Small intestine (tissue), 7 donors: ENCODE measurements around the gene CCDC102A. TPM values are rescaled to one million over a fixed set of nuclear protein-coding genes. Genes with fewer than 3 reads are reported as not detected.

Experiments
- DNase-seq, 2 donors: peaks; one replicate each; pipeline versions ENCODE4 v3.0.0 to v3.0.0-alpha.2; 2013
- FAIRE-seq: peaks from 2 replicates; lab custom pipeline; 2012; peaks lifted over from hg19 to GRCh38; lab: Jason Lieb, UNC
- H3K27ac ChIP-seq, 3 donors: one replicate each; pipeline ENCODE4 v1.5.1; 2013; ENCODE audit warnings: low read length in 2 of 3, mild to moderate bottlenecking in 2 of 3, control low read depth in 1 of 3, inconsistent platforms in 1 of 3, low read depth in 1 of 3, moderate library complexity in 1 of 3
- H3K27me3 ChIP-seq, 3 donors: one replicate each; pipeline ENCODE4 v1.6.1; 2013; ENCODE audit warnings: low read length in 3 of 3, inconsistent platforms in 1 of 3; ENCODE audit not compliant: control insufficient read depth in 3 of 3, insufficient read depth in 3 of 3
- H3K36me3 ChIP-seq, 3 donors: one replicate each; pipeline ENCODE4 v1.6.1; 2013; ENCODE audit warnings: low read length in 3 of 3, inconsistent platforms in 1 of 3, low read depth in 1 of 3, mild to moderate bottlenecking in 1 of 3, moderate library complexity in 1 of 3; ENCODE audit not compliant: control insufficient read depth in 3 of 3, insufficient read depth in 2 of 3
- H3K4me1 ChIP-seq, 3 donors: one replicate each; pipeline ENCODE4 v1.6.1; 2013; ENCODE audit warnings: low read length in 2 of 3, inconsistent platforms in 1 of 3, low read depth in 1 of 3, mild to moderate bottlenecking in 1 of 3, moderate library complexity in 1 of 3; ENCODE audit not compliant: control insufficient read depth in 3 of 3, insufficient read depth in 2 of 3
- H3K4me3 ChIP-seq, 3 donors: one replicate each; pipeline ENCODE4 v1.5.1; 2013; ENCODE audit warnings: low read length in 3 of 3, control low read depth in 1 of 3, inconsistent platforms in 1 of 3, low read depth in 1 of 3, mild to moderate bottlenecking in 1 of 3, moderate library complexity in 1 of 3
- H3K9me3 ChIP-seq, 2 donors: one replicate each; pipeline ENCODE4 v1.6.1; 2013; ENCODE audit warnings: low read depth in 1 of 2, low read length in 1 of 2; ENCODE audit not compliant: control insufficient read depth in 2 of 2, insufficient read depth in 1 of 2
- WGBS, 3 donors: extraction: QIAGEN DNeasy Blood & Tissue Kit; methylation state at CpG; one replicate each; pipeline ENCODE4 v1.1.7; 2013; 5-methylcytosine and 5-hydroxymethylcytosine counted together
- polyA plus RNA-seq, 4 donors: library from polyadenylated mRNA; stranded (reverse) in 3 of 4; unstranded in 1 of 4; fragments of 200-250 nt in 3 of 4; fragments of 120-200 nt in 1 of 4; gene quantifications; one replicate each; pipeline versions ENCODE4 v1.2.1 to v1.2.3, GENCODE V29; 2013
- donor health status: healthy with polysubstance abuse.
- donor health status: control.
- donor health status: control.
- donor health status: Bipolar disorder and iron deficiency.
- donor health status: healthy.

Gene CCDC102A
- polyA plus RNA-seq, 4 donors: 1.1 to 4.5 (median 2.2) TPM

DNA sequence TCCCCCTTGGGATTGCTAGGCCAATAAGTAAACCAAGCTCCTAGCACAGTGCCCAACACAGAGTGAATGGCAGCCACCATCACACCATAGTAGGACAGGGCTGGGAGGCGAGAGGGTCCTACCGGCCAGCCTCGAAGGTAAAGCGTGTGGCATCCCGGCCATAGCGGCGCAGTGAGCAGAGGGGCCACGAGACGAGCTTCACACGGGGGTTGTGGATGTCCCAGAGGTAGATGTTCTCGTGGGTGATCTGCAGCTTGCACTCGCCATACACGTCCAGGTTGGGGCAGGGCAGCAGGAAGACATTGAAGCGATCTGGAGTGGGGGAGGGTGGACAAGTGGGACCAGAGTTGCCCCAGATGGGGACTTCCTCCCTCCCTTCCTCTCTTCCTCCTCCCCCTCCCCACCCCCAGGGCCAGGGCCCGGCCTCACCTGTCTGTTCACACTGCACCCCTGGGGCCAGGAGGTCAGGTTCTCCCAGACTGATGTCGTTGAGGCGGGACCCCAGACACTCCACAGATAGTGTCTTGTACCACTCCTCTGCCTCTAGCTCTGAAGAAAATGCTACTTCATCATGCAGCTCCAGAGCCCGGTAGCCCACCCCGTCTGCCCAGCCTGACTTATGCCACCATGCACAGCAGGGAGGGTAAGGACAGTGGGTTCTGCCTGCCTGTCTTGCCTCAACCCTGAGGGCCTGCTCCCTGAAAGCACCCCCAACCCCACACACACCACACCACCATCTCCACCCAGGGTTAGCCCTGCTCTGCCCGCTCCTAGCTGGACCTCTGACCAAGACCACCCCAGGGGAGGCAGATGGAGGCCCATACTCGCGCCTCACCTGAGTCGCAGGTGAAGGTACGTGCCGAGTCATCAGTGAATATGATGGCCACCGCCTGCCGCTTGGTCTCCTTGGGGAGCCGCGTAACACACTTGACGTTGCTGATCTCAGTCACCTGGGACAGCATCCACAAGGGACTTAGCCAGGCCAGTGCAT lies 61.4 kb downstream of the CCDC102A start:
- Histone ChIP-seq H3K4me1 (peaks cover 7 to 75% (median 10%) of the 10 kb centered on the region in 3 donors), H3K27ac (no peak overlapping the region), H3K27me3 (no peaks in the 10 kb centered on the region), H3K36me3 (peaks cover 3 to 89% (median 7%) of the 10 kb centered on the region in 3 donors), H3K9me3 (no peaks in the 10 kb centered on the region), H3K4me3 (no peak overlapping the region)
- DNase-seq (no peak), FAIRE-seq (no peak)
- WGBS, 3 donors: 83 to 88% (median 86%) methylated on average over 30 of the region's 30 CpGs

DNA sequence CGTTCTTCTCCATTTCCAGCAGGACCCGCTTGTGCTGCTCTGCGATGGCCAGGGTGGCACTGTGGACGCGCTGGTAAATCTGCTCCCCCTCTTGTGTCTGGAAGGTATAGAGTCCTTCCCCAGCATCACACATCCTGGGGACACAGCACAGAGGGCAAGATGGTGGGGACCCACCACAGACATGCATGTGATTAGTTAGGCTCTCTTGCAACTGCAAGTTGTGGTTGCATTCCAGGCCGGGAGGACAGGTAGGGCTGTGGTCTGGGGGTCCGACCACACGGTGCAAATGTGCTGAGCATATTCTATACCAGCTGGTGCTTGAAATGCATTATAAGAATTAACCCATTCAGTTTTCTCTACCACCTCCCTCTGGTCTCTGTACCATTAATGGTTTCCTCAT lies 62.5 kb downstream of the CCDC102A start:
- peaks cover 3 to 94% (median 14%) of the 10 kb centered on the region in 3 donors for H3K36me3 ChIP-seq
- no peak for FAIRE-seq
- WGBS, 3 donors: 83 to 90% (median 85%) methylated on average over 8 of the region's 8 CpGs

DNA sequence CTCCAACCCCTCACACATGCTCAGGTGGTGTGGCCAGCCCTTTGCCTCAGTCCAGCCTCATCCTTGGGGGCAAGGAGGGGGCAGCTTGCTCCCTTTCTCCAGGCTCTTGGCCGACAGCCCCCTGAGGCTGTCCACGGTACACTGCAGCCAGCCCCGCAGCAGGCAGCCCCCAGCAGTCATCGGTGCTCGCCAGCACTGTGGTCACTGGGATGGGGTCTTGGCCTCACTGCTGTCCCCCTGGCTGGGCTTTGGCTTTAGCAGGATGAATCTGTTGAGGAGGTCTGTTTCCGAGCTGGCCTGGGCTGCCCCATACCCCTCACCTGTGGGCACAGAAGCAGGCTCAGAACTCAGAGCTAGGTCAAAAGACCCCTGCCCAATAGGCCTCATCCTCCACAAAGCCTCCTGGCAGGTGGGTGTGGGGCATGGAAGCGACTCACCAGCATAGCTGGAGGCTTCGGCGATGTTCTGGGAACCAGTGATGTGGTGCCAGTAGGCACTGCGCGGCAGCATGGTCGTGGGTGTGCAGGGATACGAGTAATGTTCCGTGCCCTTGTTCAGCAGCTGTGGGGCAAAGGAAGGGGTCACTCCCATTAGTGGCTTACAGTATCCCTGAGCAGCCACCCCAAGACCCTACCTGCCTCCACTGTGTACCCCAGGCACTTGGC lies 63.1 kb downstream of the CCDC102A start:
- FAIRE-seq (no peak), DNase-seq (no peak)
- Histone ChIP-seq H3K27me3 (no peaks in the 10 kb centered on the region), H3K36me3 (peaks cover 5 to 92% (median 14%) of the 10 kb centered on the region in 3 donors), H3K27ac (peak overlapping the region in 1 of 3 donors; percentile 76), H3K4me1 (peaks cover 7 to 70% (median 10%) of the 10 kb centered on the region in 3 donors), H3K9me3 (no peaks in the 10 kb centered on the region), H3K4me3 (no peak overlapping the region)
- 89 to 93% (median 91%) methylated on average over 14 of the region's 14 CpGs for WGBS, 3 donors

More for the DNA sequence above, 62.5 kb downstream of the CCDC102A start:
- H3K9me3 ChIP-seq: no peaks in the 10 kb centered on the region
- DNase-seq: no peak
- no peak overlapping the region for H3K27ac ChIP-seq
- H3K4me3 ChIP-seq: no peak overlapping the region
- H3K4me1 ChIP-seq: peaks cover 7 to 76% (median 10%) of the 10 kb centered on the region in 3 donors
- H3K27me3 ChIP-seq: no peaks in the 10 kb centered on the region

DNA sequence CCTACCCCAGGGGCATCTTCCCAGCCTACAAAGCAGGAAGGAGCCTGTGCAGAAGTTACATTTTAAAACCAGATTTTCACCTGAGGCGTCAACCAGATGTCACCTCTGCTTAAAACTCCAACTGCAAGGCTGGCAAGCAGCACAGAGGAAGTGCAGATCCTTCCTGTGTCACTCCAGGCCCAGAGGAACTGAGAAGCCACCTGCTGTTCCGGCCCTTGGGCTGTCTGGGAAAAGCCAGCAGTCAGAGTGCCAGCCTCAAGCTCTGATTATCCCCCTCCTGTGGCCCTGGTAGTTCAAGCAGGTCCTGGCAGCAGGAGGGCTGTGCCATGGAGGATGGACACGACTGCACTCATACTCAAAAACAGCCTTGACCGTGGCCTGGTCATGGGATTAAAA lies 63.7 kb downstream of the CCDC102A start:
- 48 to 59% (median 58%) methylated on average over 4 of the region's 4 CpGs for WGBS, 3 donors
- no peak for FAIRE-seq

DNA sequence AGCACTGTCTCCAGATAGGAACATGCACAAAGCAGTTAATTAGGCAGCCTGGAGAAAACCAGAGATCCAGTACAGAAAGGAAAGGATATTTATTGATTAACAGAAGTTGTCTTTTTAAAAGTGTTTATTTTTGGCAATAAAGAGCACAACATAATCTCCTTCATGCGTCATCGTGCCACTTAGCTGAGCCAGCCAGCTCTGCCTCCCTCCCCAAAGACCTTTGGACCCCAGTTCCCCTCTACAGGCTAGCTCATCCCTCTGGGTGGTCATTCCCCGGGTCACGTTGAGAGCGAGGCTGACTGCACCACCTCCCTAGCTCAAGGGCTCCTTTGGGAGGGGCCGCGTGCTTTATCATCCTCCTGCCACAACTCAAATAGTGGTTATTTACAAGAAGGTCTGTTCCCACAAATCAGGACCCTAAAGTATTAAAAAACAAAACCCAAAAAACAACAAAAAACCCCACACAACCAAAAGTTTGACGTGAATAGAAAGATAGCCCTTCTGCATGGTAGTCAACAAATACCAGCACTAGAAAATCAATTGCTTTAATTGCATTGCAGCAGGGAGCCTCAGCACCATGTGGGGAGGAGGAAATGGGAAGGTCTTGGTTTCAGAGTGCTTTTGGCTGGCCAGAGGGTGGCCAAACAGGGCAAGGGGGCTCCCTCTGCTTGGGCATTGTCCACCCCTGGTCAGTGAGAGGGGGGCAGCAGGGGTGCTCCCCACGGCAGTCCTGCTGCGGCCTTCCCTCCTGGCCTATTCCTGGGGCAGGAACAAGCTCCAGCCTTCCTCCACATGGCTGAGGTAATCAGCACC lies 64.3 kb downstream of the CCDC102A start:
- no peaks in the 10 kb centered on the region for H3K9me3 ChIP-seq
- peaks cover 5 to 85% (median 14%) of the 10 kb centered on the region in 3 donors for H3K36me3 ChIP-seq
- DNase-seq (peak; percentile 89 to 93), FAIRE-seq (no peak)
- H3K4me1 ChIP-seq: peaks cover 7 to 58% (median 10%) of the 10 kb centered on the region in 3 donors
- peak overlapping the region; percentile 61 to 92 (median 82) for H3K27ac ChIP-seq
- 29 to 50% (median 46%) methylated on average over 10 of the region's 10 CpGs for WGBS, 3 donors
- H3K4me3 ChIP-seq: no peak overlapping the region
- H3K27me3 ChIP-seq: no peaks in the 10 kb centered on the region

More for the DNA sequence above, 63.7 kb downstream of the CCDC102A start:
- peak overlapping the region; percentile 61 to 82 (median 76) for H3K27ac ChIP-seq
- H3K4me1 ChIP-seq: peaks cover 7 to 64% (median 10%) of the 10 kb centered on the region in 3 donors
- H3K27me3 ChIP-seq: no peaks in the 10 kb centered on the region
- peaks cover 5 to 91% (median 14%) of the 10 kb centered on the region in 3 donors for H3K36me3 ChIP-seq
- H3K9me3 ChIP-seq: no peaks in the 10 kb centered on the region
- no peak for DNase-seq
- no peak overlapping the region for H3K4me3 ChIP-seq

DNA sequence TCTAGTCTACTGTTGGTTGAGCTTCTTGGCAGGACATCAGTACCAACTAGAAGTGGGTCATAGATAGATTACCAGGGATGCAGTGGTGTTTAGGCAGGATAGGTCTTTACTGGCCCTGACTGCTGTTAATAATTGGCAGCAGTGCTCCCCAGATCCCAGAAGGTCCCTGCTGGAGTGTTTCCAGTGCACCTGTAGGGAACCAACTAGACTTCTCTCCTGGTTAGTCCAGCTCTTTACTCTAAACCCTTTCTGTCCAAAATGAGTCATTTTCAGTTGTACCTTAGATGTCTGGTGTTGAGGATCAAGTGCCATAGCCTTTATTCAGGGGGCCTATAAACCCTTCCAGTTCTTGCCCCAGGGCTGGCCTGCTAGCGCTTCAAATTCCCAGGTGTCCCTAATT lies 65.2 kb downstream of the CCDC102A start:
- Histone ChIP-seq H3K4me1 (peaks cover 7 to 50% (median 10%) of the 10 kb centered on the region in 3 donors), H3K9me3 (no peaks in the 10 kb centered on the region)
- no peak for DNase-seq

DNA sequence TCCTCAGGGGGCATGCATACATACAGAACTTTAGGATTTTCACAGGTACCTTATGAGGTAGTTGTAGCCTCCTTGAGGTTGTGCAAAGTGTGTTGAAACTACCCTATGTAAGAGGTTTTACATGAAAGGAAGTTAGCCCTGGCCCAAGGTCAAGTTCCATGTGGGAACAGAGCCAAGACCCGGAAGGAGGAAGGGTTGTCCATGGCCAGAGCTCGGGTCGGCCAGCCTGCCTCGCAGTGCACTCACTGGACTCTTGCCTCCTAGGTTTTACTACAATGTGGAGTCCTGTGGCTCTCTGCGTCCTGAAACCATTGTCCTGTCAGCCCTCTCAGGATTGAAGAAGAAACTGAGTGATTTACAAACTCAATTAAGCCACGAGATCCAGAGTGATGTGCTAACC lies 65.7 kb downstream of the CCDC102A start:
- Histone ChIP-seq H3K9me3 (no peaks in the 10 kb centered on the region), H3K27ac (peak overlapping the region; percentile 70 to 92 (median 75)), H3K36me3 (peaks cover 5 to 85% (median 18%) of the 10 kb centered on the region in 3 donors), H3K4me3 (no peak overlapping the region), H3K4me1 (peaks cover 7 to 45% (median 10%) of the 10 kb centered on the region in 3 donors), H3K27me3 (no peaks in the 10 kb centered on the region)
- WGBS, 3 donors: 20 to 27% (median 23%) methylated on average over 6 of the region's 6 CpGs
- FAIRE-seq (no peak), DNase-seq (peak; percentile 84 to 85)

More for the DNA sequence above, 65.2 kb downstream of the CCDC102A start:
- WGBS, 3 donors: 79 to 89% (median 82%) methylated on average over 1 of the region's 1 CpG
- H3K27me3 ChIP-seq: no peaks in the 10 kb centered on the region
- H3K36me3 ChIP-seq: peaks cover 5 to 85% (median 16%) of the 10 kb centered on the region in 3 donors
- peak overlapping the region; percentile 70 to 92 (median 75) for H3K27ac ChIP-seq
- no peak overlapping the region for H3K4me3 ChIP-seq
- FAIRE-seq: no peak
